Stomach (tissue), 4 donors: Measurements from ENCODE around the gene PSME1.

Experiments used
- POLR2AphosphoS5 ChIP-seq, 3 donors: sonication (generic); formaldehyde crosslinking; IDR thresholded peaks; one replicate each; pipeline ENCODE4 v1.6.1; 2016; ENCODE audit warnings: antibody characterized with exemption in 3 of 3
- TF ChIP-seq, protein P1 (sequence below), 7 experiments: fragments of 450-650 bp in 4 of 7; fragments of 200-600 bp in 3 of 7; sonication (generic) in 3 of 7; IDR thresholded peaks; one replicate each; pipeline ENCODE4 v1.5.1; 2016 to 2019; ENCODE audit warnings: antibody characterized with exemption in 7 of 7, control low read depth in 2 of 7, mild to moderate bottlenecking in 1 of 7

GRCh38 chr14:24127673-24128072, 8.3 kb upstream of the PSME1 start:
- TF ChIP-seq POLR2AphosphoS5 (IDR thresholded peaks at IDR 0.05) = no peak
- TF ChIP-seq, protein P1, sequence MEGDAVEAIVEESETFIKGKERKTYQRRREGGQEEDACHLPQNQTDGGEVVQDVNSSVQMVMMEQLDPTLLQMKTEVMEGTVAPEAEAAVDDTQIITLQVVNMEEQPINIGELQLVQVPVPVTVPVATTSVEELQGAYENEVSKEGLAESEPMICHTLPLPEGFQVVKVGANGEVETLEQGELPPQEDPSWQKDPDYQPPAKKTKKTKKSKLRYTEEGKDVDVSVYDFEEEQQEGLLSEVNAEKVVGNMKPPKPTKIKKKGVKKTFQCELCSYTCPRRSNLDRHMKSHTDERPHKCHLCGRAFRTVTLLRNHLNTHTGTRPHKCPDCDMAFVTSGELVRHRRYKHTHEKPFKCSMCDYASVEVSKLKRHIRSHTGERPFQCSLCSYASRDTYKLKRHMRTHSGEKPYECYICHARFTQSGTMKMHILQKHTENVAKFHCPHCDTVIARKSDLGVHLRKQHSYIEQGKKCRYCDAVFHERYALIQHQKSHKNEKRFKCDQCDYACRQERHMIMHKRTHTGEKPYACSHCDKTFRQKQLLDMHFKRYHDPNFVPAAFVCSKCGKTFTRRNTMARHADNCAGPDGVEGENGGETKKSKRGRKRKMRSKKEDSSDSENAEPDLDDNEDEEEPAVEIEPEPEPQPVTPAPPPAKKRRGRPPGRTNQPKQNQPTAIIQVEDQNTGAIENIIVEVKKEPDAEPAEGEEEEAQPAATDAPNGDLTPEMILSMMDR (IDR thresholded peaks at IDR 0.05) = no peak
